ENCODE results near the gene PTPRS.
"Not testable (repeated sequence)": the region's sequence is repeated elsewhere in the genome, so short reads cannot be mapped to it uniquely, and the experiment has no call there.

The PTPRS gene

DNA sequence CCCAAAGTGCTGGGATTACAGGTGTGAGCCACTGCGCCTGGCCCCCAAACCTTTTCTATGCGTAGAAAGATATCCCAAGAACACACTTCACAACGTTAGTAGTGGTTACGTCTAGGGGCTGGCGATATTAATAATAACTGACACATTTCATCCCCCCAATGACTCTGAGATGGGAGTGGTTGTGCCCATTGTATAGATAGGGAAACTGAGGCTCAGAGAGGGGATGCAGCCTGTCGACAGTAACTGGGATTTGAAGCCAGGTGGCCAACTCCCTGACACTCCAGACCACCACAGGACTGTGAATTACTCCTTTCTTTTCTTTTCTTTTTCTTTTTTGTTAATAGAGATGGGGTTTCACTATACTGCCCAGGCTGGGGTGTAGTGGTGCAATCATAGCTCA is 25.3 kb upstream of the PTPRS start:
- no peaks in the 10 kb centered on the region for H3K36me3 ChIP-seq (ENCODE audit: control insufficient read depth, insufficient read depth, low read length, severe bottlenecking)
- H3K27me3 ChIP-seq (replicated peaks; ENCODE audit: control insufficient read depth, insufficient read depth, low read length) = peaks cover 25% of the 10 kb centered on the region
- H3K9me3 ChIP-seq (ENCODE audit: control insufficient read depth, low read length) = no peaks in the 10 kb centered on the region
- no peaks in the 10 kb centered on the region for H3K4me1 ChIP-seq (ENCODE audit: control insufficient read depth, insufficient read depth, low read length)
- DNase-seq (ENCODE audit: low read depth) = no peak
- no peak overlapping the region for H3K9ac ChIP-seq (ENCODE audit: low read length)
- H3K4me3 ChIP-seq (ENCODE audit: low read length) = no peak overlapping the region

GRCh38 chr19:5364674-5365073 is 24.1 kb upstream of the PTPRS start:
- H3K36me3 ChIP-seq (ENCODE audit: control insufficient read depth, insufficient read depth, low read length, severe bottlenecking) = no peaks in the 10 kb centered on the region
- no peaks in the 10 kb centered on the region for H3K4me1 ChIP-seq (ENCODE audit: control insufficient read depth, insufficient read depth, low read length)
- H3K9ac ChIP-seq (ENCODE audit: low read length) = no peak overlapping the region
- no peak for DNase-seq (ENCODE audit: low read depth)
- no peak overlapping the region for H3K4me3 ChIP-seq (ENCODE audit: low read length)
- H3K27me3 ChIP-seq (replicated peaks; ENCODE audit: control insufficient read depth, insufficient read depth, low read length) = peaks cover 25% of the 10 kb centered on the region
- no peaks in the 10 kb centered on the region for H3K9me3 ChIP-seq (ENCODE audit: control insufficient read depth, low read length)

GRCh38 chr19:5361839-5362238 is 21.2 kb upstream of the PTPRS start:
- not testable (repeated sequence) for H3K4me1 ChIP-seq (ENCODE audit: control insufficient read depth, insufficient read depth, low read length); H3K4me3 ChIP-seq (ENCODE audit: low read length); H3K9me3 ChIP-seq (ENCODE audit: control insufficient read depth, low read length); H3K9ac ChIP-seq (ENCODE audit: low read length); DNase-seq (ENCODE audit: low read depth); H3K36me3 ChIP-seq (ENCODE audit: control insufficient read depth, insufficient read depth, low read length, severe bottlenecking)
- H3K27me3 ChIP-seq (replicated peaks; ENCODE audit: control insufficient read depth, insufficient read depth, low read length) = peaks cover 33% of the 10 kb centered on the region

- Histone ChIP-seq H3K4me1 (ENCODE audit: control insufficient read depth, insufficient read depth, low read length) (no peaks in the 10 kb centered on the region), H3K9me3 (ENCODE audit: control insufficient read depth, low read length) (peaks cover 3% of the 10 kb centered on the region), H3K36me3 (ENCODE audit: control insufficient read depth, insufficient read depth, low read length, severe bottlenecking) (no peaks in the 10 kb centered on the region), H3K27me3 (replicated peaks; ENCODE audit: control insufficient read depth, insufficient read depth, low read length) (peaks cover 36% of the 10 kb centered on the region), H3K4me3 (ENCODE audit: low read length) (no peak overlapping the region), H3K9ac (ENCODE audit: low read length) (no peak overlapping the region)
- no peak for DNase-seq (ENCODE audit: low read depth)
Measured at GRCh38 chr19:5361407-5361806, 20.8 kb upstream of the PTPRS start.

DNA sequence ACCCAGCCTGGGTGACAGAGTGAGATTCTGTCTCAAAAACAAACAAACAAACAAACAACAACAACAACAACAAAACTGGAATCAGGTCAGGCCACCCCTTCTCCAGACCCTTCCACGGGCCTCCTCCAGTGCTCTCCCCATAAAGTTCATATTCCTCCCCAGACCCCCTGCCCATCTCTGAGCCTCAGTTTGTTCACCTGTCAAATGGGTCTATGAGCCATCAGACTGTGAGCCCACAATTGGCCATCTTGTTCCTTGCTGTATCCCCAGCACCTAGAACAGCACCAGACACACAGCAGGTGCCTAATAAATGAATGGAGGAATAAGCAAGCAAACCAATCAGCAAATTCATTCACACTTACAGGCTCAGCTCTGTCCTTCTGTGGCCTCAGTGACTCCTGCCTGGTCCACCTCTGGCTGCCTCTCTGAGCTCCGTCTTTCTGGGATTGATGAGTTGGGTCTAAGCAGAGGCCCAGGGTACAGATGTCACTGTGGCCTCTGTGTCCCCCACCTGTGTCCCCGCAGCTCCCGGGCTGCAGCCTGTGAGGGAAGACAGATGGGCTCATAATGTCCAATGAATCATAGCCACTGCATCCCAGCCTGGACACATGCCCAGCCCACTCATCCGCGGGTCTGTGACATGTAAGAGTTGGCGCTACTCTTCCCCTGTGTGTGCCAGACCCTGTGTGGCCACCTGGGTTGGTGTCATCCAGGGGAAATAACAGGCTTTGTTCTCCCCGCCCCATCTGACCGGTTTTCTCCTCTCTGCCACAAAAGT is 19.6 kb upstream of the PTPRS start:
- DNase-seq (ENCODE audit: low read depth) = no peak
- H3K36me3 ChIP-seq (ENCODE audit: control insufficient read depth, insufficient read depth, low read length, severe bottlenecking) = no peaks in the 10 kb centered on the region
- H3K9me3 ChIP-seq (ENCODE audit: control insufficient read depth, low read length) = peaks cover 4% of the 10 kb centered on the region
- no peak overlapping the region for H3K9ac ChIP-seq (ENCODE audit: low read length)
- no peaks in the 10 kb centered on the region for H3K4me1 ChIP-seq (ENCODE audit: control insufficient read depth, insufficient read depth, low read length)
- peaks cover 42% of the 10 kb centered on the region for H3K27me3 ChIP-seq (replicated peaks; ENCODE audit: control insufficient read depth, insufficient read depth, low read length)
- H3K4me3 ChIP-seq (ENCODE audit: low read length) = no peak overlapping the region

DNA sequence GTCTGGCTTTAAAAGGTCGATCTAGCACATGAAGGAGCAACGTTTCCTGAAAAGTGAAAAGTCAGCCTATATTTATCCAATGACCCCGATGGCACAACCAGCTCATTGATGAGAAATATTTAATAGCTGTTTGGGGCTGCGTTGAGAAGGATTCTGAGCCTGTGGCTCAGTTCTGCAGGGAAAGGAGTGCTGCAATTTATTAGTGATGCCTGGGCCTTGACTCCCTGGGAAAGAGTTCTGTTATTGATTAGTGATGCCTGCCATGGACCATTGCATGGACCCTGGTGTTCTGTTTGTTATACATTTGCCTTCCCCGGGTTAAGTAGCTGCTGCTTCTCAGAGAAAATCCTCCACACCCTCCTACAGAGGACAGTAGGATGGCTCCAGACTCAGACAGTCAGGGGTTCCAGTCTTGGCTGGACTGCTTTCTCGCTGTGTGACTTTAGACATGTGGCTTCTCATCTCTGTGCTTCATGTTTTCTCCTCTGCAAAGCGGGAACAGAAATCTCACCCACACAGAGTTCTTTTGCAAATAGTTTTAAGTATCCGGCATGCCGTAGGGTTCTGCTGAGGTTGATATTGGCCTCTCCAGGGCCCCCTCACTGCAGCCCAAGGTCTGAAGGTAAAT is 17.7 kb upstream of the PTPRS start:
- Histone ChIP-seq H3K4me3 (ENCODE audit: low read length) (no peak overlapping the region), H3K4me1 (ENCODE audit: control insufficient read depth, insufficient read depth, low read length) (no peaks in the 10 kb centered on the region), H3K27me3 (replicated peaks; ENCODE audit: control insufficient read depth, insufficient read depth, low read length) (peaks cover 40% of the 10 kb centered on the region), H3K9me3 (ENCODE audit: control insufficient read depth, low read length) (peaks cover 4% of the 10 kb centered on the region), H3K9ac (ENCODE audit: low read length) (no peak overlapping the region), H3K36me3 (ENCODE audit: control insufficient read depth, insufficient read depth, low read length, severe bottlenecking) (no peaks in the 10 kb centered on the region)
- peak; percentile 6 for DNase-seq (ENCODE audit: low read depth)

GRCh38 chr19:5357584-5357983 is 17.0 kb upstream of the PTPRS start:
- Histone ChIP-seq H3K9ac (ENCODE audit: low read length) (no peak overlapping the region), H3K4me1 (ENCODE audit: control insufficient read depth, insufficient read depth, low read length) (no peaks in the 10 kb centered on the region), H3K36me3 (ENCODE audit: control insufficient read depth, insufficient read depth, low read length, severe bottlenecking) (no peaks in the 10 kb centered on the region), H3K4me3 (ENCODE audit: low read length) (no peak overlapping the region), H3K9me3 (ENCODE audit: control insufficient read depth, low read length) (peaks cover 4% of the 10 kb centered on the region), H3K27me3 (replicated peaks; ENCODE audit: control insufficient read depth, insufficient read depth, low read length) (peaks cover 40% of the 10 kb centered on the region)
- no peak for DNase-seq (ENCODE audit: low read depth)

DNA sequence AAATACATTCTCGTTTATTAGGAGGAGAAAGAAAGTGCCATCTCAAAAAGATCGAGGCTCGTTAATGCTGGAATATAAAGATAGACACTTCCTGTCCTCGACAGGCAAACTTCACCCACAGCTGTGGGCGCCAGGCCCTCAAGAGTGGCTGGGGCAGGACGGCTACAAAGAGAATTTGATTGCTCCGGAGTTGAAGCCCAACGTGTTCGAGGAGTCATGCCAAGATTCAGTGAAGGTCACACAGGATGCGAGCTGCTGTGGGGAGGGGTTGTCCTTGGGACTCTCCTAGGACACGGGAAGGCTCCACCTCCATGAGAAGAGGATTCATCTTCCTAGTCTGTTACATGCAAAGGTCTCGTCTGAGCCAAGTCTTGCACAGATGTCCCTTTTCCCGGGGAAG is 16.3 kb upstream of the PTPRS start:
- Histone ChIP-seq H3K9me3 (ENCODE audit: control insufficient read depth, low read length) (peaks cover 4% of the 10 kb centered on the region), H3K9ac (ENCODE audit: low read length) (no peak overlapping the region), H3K36me3 (ENCODE audit: control insufficient read depth, insufficient read depth, low read length, severe bottlenecking) (no peaks in the 10 kb centered on the region), H3K27me3 (replicated peaks; ENCODE audit: control insufficient read depth, insufficient read depth, low read length) (peaks cover 40% of the 10 kb centered on the region), H3K4me3 (ENCODE audit: low read length) (no peak overlapping the region), H3K4me1 (ENCODE audit: control insufficient read depth, insufficient read depth, low read length) (no peaks in the 10 kb centered on the region)
- DNase-seq (ENCODE audit: low read depth) = no peak

- peaks cover 41% of the 10 kb centered on the region for H3K27me3 ChIP-seq (replicated peaks; ENCODE audit: control insufficient read depth, insufficient read depth, low read length)
- H3K4me3 ChIP-seq (ENCODE audit: low read length) = no peak overlapping the region
- DNase-seq (ENCODE audit: low read depth) = no peak
Measured at GRCh38 chr19:5356428-5356827, 15.8 kb upstream of the PTPRS start.

DNA sequence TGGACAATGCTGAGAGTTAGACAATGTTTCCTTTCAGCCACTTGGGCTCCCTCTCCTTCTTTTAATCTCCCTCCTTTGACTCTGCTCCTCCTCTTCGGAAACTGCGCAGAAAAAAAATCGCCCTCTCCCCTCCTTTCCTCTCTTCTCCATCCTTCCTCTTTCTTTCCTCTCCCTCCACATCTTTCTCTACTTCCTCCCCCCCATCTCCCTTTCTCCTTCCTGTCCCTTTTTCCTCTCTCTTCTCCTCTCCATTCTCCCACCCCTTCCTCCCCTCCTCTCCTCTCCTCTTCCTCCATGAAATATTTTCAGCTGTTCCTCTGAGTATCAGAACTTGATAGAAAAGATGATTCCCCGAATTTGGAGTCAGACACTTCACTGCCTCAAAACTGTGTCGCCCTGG is 15.1 kb upstream of the PTPRS start:
- H3K4me1 ChIP-seq (ENCODE audit: control insufficient read depth, insufficient read depth, low read length) = no peaks in the 10 kb centered on the region
- H3K4me3 ChIP-seq (ENCODE audit: low read length) = no peak overlapping the region
- DNase-seq (ENCODE audit: low read depth) = no peak
- H3K9me3 ChIP-seq (ENCODE audit: control insufficient read depth, low read length) = peaks cover 4% of the 10 kb centered on the region
- peaks cover 43% of the 10 kb centered on the region for H3K27me3 ChIP-seq (replicated peaks; ENCODE audit: control insufficient read depth, insufficient read depth, low read length)
- no peaks in the 10 kb centered on the region for H3K36me3 ChIP-seq (ENCODE audit: control insufficient read depth, insufficient read depth, low read length, severe bottlenecking)
- no peak overlapping the region for H3K9ac ChIP-seq (ENCODE audit: low read length)

More at GRCh38 chr19:5356428-5356827, 15.8 kb upstream of the PTPRS start:
- H3K9me3 ChIP-seq (ENCODE audit: control insufficient read depth, low read length) = peaks cover 4% of the 10 kb centered on the region
- H3K4me1 ChIP-seq (ENCODE audit: control insufficient read depth, insufficient read depth, low read length) = no peaks in the 10 kb centered on the region
- no peak overlapping the region for H3K9ac ChIP-seq (ENCODE audit: low read length)
- no peaks in the 10 kb centered on the region for H3K36me3 ChIP-seq (ENCODE audit: control insufficient read depth, insufficient read depth, low read length, severe bottlenecking)

- no peak for DNase-seq (ENCODE audit: low read depth)
- no peaks in the 10 kb centered on the region for H3K4me1 ChIP-seq (ENCODE audit: control insufficient read depth, insufficient read depth, low read length)
- H3K4me3 ChIP-seq (ENCODE audit: low read length) = no peak overlapping the region
Measured at GRCh38 chr19:5355076-5355475, 14.5 kb upstream of the PTPRS start.

More at GRCh38 chr19:5355076-5355475, 14.5 kb upstream of the PTPRS start:
- H3K27me3 ChIP-seq (replicated peaks; ENCODE audit: control insufficient read depth, insufficient read depth, low read length) = peaks cover 43% of the 10 kb centered on the region
- H3K9ac ChIP-seq (ENCODE audit: low read length) = no peak overlapping the region
- peaks cover 4% of the 10 kb centered on the region for H3K9me3 ChIP-seq (ENCODE audit: control insufficient read depth, low read length)
- no peaks in the 10 kb centered on the region for H3K36me3 ChIP-seq (ENCODE audit: control insufficient read depth, insufficient read depth, low read length, severe bottlenecking)

All from adipocyte (in vitro differentiated cells).